Hepatocyte (in vitro differentiated cells): ENCODE results near the gene NOXA1. TPM values are rescaled to one million over a fixed set of nuclear protein-coding genes. Genes with fewer than 3 reads are reported as not detected.

ENCODE experiments used
- DNase-seq: peaks from one replicate; pipeline ENCODE4 v3.0.0-alpha.2; 2016; ENCODE audit warnings: low spot score
- H2AFZ ChIP-seq: fragments of 200-600 bp; sonication (generic); 2 replicates; pipeline ENCODE4 v1.6.0; 2016; ENCODE audit warnings: antibody characterized with exemption, mild to moderate bottlenecking
- H3K27ac ChIP-seq: fragments of 200-600 bp; sonication (generic); 2 replicates; pipeline ENCODE4 v1.5.1; 2016; ENCODE audit warnings: mild to moderate bottlenecking
- H3K27me3 ChIP-seq: fragments of 200-600 bp; sonication (generic); 2 replicates; pipeline ENCODE4 v1.6.1; 2016
- H3K36me3 ChIP-seq: fragments of 200-600 bp; sonication (generic); replicated peaks from 2 replicates; pipeline ENCODE4 v1.5.1; 2016; ENCODE audit warnings: low read depth; ENCODE audit not compliant: insufficient read depth
- H3K4me1 ChIP-seq: fragments of 200-600 bp; sonication (generic); 2 replicates; pipeline ENCODE4 v1.5.1; 2016; ENCODE audit warnings: mild to moderate bottlenecking, moderate library complexity; ENCODE audit not compliant: insufficient read depth
- H3K4me2 ChIP-seq: fragments of 200-600 bp; sonication (generic); 2 replicates; pipeline ENCODE4 v1.6.0; 2016
- H3K4me3 ChIP-seq: fragments of 200-600 bp; sonication (generic); 2 replicates; pipeline ENCODE4 v1.5.1; 2016; ENCODE audit warnings: mild to moderate bottlenecking
- H3K79me2 ChIP-seq: fragments of 200-600 bp; sonication (generic); 2 replicates; pipeline ENCODE4 v1.6.0; 2017; ENCODE audit warnings: mild to moderate bottlenecking
- H3K9me2 ChIP-seq: fragments of 200-600 bp; sonication (generic); replicated peaks from 2 replicates; pipeline ENCODE4 v1.6.0; 2017; ENCODE audit warnings: mild to moderate bottlenecking; ENCODE audit not compliant: insufficient read depth
- H3K9me3 ChIP-seq: fragments of 200-600 bp; sonication (generic); 2 replicates; pipeline ENCODE4 v1.5.1; 2016; ENCODE audit warnings: low read depth, mild to moderate bottlenecking
- H4K20me1 ChIP-seq: fragments of 200-600 bp; sonication (generic); 2 replicates; pipeline ENCODE4 v1.6.0; 2016; ENCODE audit warnings: mild to moderate bottlenecking; ENCODE audit not compliant: insufficient read depth, poor library complexity, severe bottlenecking
- EZH2 ChIP-seq: fragments of 200-600 bp; sonication (generic); IDR thresholded peaks from 2 replicates; pipeline ENCODE4 v1.6.1; 2016; ENCODE audit warnings: antibody characterized with exemption, mild to moderate bottlenecking, borderline replicate concordance
- EZH2phosphoT487 ChIP-seq: fragments of 200-600 bp; sonication (generic); IDR thresholded peaks from one replicate; pipeline ENCODE4 v1.6.1; 2018; ENCODE audit warnings: antibody characterized with exemption, mild to moderate bottlenecking, low read depth, moderate library complexity; ENCODE audit not compliant: unreplicated experiment, severe bottlenecking
- WGBS: methylation state at CpG from one replicate; pipeline ENCODE4 v1.1.6; 2016; ENCODE audit warnings: low lambda C conversion rate; ENCODE audit errors: missing lambda C conversion rate; 5-methylcytosine and 5-hydroxymethylcytosine counted together
- polyA plus RNA-seq: library from polyadenylated mRNA; unstranded; fragments of >200 nt; fragmentation: Nextera tagmentation; extraction: Ambion mirVana; gene quantifications from 2 replicates; pipeline ENCODE4 v1.2.1, GENCODE V29; 2016
- total RNA-seq: library from RNA; depleted of rRNA; stranded (reverse); fragments of >200 nt; gene quantifications from 2 replicates; pipeline ENCODE4 v1.2.3, GENCODE V29; 2014
- TF ChIP-seq, protein P1 (sequence below): fragments of 200-600 bp; sonication (generic); IDR thresholded peaks from 2 replicates; pipeline ENCODE4 v1.5.1; 2016; ENCODE audit warnings: antibody characterized with exemption, mild to moderate bottlenecking; ENCODE audit not compliant: poor library complexity

NOXA1 gene
- total and polyA plus RNA-seq, 2 experiments from 2014 or later: 7.2 to 12.5 TPM

DNA sequence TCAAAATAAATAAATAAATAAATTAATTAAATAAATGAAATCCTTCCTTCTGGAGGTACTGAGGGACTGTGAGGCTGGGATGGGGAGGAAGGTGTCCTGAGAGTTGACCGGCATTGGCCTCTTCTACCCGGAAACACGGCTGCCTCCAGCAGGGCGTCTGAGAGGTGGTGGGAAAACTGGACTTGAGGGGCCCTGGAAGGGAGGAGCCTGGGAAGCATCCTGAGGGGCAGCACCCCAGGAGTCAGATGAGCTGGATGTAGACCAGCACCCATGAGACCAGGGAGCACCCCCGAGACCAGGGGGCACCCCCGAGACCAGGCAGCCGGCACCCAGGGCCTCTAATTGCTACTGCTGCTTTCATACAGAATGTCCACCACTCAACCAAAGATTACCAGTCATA lies 44.7 kb downstream of the NOXA1 start:
- Histone ChIP-seq H3K4me2 (no peak overlapping the region), H3K4me1 (no peaks in the 10 kb centered on the region), H3K27me3 (no peaks in the 10 kb centered on the region), H3K4me3 (no peak overlapping the region), H3K9me3 (no peaks in the 10 kb centered on the region), H3K79me2 (no peaks in the 10 kb centered on the region), H2AFZ (no peak overlapping the region), H3K27ac (no peak overlapping the region), H4K20me1 (no peaks in the 10 kb centered on the region), H3K36me3 (no peaks in the 10 kb centered on the region), H3K9me2 (no peaks in the 10 kb centered on the region)
- WGBS: 95% methylated on average over 7 of the region's 7 CpGs
- TF ChIP-seq EZH2phosphoT487: no peak
- TF ChIP-seq EZH2: no peak
- TF ChIP-seq, protein P1, sequence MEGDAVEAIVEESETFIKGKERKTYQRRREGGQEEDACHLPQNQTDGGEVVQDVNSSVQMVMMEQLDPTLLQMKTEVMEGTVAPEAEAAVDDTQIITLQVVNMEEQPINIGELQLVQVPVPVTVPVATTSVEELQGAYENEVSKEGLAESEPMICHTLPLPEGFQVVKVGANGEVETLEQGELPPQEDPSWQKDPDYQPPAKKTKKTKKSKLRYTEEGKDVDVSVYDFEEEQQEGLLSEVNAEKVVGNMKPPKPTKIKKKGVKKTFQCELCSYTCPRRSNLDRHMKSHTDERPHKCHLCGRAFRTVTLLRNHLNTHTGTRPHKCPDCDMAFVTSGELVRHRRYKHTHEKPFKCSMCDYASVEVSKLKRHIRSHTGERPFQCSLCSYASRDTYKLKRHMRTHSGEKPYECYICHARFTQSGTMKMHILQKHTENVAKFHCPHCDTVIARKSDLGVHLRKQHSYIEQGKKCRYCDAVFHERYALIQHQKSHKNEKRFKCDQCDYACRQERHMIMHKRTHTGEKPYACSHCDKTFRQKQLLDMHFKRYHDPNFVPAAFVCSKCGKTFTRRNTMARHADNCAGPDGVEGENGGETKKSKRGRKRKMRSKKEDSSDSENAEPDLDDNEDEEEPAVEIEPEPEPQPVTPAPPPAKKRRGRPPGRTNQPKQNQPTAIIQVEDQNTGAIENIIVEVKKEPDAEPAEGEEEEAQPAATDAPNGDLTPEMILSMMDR: no peak
- DNase-seq: no peak

DNA sequence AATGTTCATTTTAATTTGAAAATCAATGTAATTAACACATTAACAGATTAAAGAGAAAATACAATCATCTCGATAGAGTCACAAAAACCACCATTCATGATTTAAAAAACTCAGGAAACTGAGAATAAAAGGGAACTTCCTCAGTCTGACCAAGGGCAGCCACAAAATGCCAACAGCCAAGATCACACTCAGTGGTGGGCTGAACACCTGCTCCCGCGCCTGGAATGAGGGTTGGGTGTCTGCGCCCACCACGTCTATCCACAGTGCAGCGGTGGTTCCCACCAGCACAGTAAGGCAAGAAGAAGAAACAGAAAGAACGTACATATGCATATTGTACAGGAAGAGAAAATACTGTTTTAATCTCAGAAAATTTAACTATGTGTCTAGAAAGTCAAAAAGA lies 47.6 kb downstream of the NOXA1 start:
- Histone ChIP-seq H2AFZ (no peak overlapping the region), H3K4me3 (no peak overlapping the region), H3K36me3 (no peaks in the 10 kb centered on the region), H4K20me1 (no peaks in the 10 kb centered on the region), H3K79me2 (no peaks in the 10 kb centered on the region), H3K27ac (no peak overlapping the region), H3K9me2 (no peaks in the 10 kb centered on the region), H3K27me3 (no peaks in the 10 kb centered on the region), H3K4me1 (no peaks in the 10 kb centered on the region), H3K4me2 (no peak overlapping the region), H3K9me3 (peaks cover 3% of the 10 kb centered on the region)
- no peak for DNase-seq
- TF ChIP-seq EZH2 (no peak), EZH2phosphoT487 (no peak)
- WGBS: 92% methylated on average over 7 of the region's 7 CpGs

DNA sequence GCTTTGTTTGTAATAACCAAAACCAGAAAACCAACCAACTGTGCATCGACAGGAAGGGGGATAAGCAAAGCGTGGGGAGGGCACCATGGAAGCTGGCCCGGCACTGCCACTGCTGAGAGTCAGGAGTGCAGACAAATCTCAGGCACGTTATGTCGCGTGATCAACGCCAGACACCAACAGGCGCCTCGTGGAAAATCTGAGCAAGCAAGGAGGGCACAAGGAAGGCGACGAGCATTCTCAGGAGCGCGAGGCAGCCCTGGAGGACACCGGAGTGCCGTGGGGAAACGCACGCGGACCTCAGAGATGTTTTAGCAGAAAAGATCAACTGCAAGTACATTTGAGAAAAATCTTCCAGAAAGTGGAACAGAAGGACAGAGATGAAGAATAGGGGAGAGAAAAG lies 51.1 kb downstream of the NOXA1 start:
- Histone ChIP-seq H3K9me2 (no peaks in the 10 kb centered on the region), H3K4me1 (no peaks in the 10 kb centered on the region), H3K9me3 (peaks cover 5% of the 10 kb centered on the region), H3K79me2 (no peaks in the 10 kb centered on the region), H4K20me1 (no peaks in the 10 kb centered on the region), H3K4me3 (no peak overlapping the region), H3K4me2 (no peak overlapping the region), H3K27me3 (no peaks in the 10 kb centered on the region), H2AFZ (no peak overlapping the region), H3K27ac (no peak overlapping the region), H3K36me3 (no peaks in the 10 kb centered on the region)
- DNase-seq: no peak
- 97% methylated on average over 18 of the region's 18 CpGs for WGBS
- TF ChIP-seq EZH2phosphoT487 (no peak), EZH2 (no peak)
- TF ChIP-seq, protein P1: no peak

DNA sequence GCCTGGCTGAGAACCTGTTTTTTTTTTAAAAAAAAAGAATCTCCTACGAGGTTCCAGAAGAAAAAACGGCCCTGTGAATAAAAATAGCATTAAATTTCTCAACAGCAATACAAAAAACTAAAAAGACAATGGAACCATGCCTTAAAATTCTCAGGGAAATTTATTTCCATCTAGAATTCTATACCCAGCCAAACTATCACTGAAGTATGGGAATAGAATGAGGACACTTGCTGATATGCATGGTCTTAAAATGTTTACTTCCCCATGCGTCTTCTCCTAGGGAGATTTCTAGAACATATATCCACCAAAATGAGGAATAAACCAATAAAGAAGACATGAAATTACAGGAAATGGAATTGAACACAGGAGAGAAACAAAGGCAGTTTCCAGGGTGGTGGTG lies 52.5 kb downstream of the NOXA1 start:
- no peak overlapping the region for H2AFZ ChIP-seq
- H3K9me3 ChIP-seq: peaks cover 5% of the 10 kb centered on the region
- no peaks in the 10 kb centered on the region for H3K79me2 ChIP-seq
- no peak for TF ChIP-seq EZH2
- TF ChIP-seq, protein P1: no peak
- TF ChIP-seq EZH2phosphoT487: no peak
- H3K27me3 ChIP-seq: no peaks in the 10 kb centered on the region
- no peaks in the 10 kb centered on the region for H3K9me2 ChIP-seq
- H4K20me1 ChIP-seq: no peaks in the 10 kb centered on the region
- no peak overlapping the region for H3K4me3 ChIP-seq
- no peak overlapping the region for H3K4me2 ChIP-seq
- no peaks in the 10 kb centered on the region for H3K4me1 ChIP-seq
- no peak overlapping the region for H3K27ac ChIP-seq
- 73% methylated on average over 3 of the region's 3 CpGs for WGBS
- DNase-seq: no peak
- H3K36me3 ChIP-seq: no peaks in the 10 kb centered on the region
